Calu3 (cell line): ENCODE data around the gene IZUMO1. TPM values are rescaled to one million over a fixed set of nuclear protein-coding genes. Genes with fewer than 3 reads are reported as not detected.

ENCODE experiments used
- BruUV-seq: library from RNA; stranded (reverse); fragments of 400-500 nt; replicated peaks from 2 replicates; lab custom pipeline; 2021; lab: Mats Ljungman, UMichigan
- CTCF ChIA-PET: fragments of 300-600 bp; sonication (Branson Sonifier 250); formaldehyde crosslinking; loops from one replicate; lab custom pipeline; 2022; ENCODE audit warnings: antibody characterized with exemption; lab: Charles Lee
- DNase-seq: peaks from one replicate; pipeline ENCODE4 v3.0.0; 2022
- H3K27ac Mint-ChIP-seq: one replicate; pipeline ENCODE4 v1.8.0; 2022; ENCODE audit warnings: mixed read lengths; ENCODE audit not compliant: unreplicated experiment
- H3K27me3 Mint-ChIP-seq: one replicate; pipeline ENCODE4 v1.8.0; 2022; ENCODE audit warnings: mixed read lengths; ENCODE audit not compliant: unreplicated experiment
- H3K36me3 Mint-ChIP-seq: one replicate; pipeline ENCODE4 v1.8.0; 2022; ENCODE audit warnings: mild to moderate bottlenecking, moderate library complexity, mixed read lengths; ENCODE audit not compliant: insufficient read depth, unreplicated experiment
- H3K4me1 Mint-ChIP-seq: one replicate; pipeline ENCODE4 v1.8.0; 2022; ENCODE audit warnings: mild to moderate bottlenecking, low read depth, mixed read lengths; ENCODE audit not compliant: unreplicated experiment
- H3K4me3 Mint-ChIP-seq: one replicate; pipeline ENCODE4 v1.8.0; 2022; ENCODE audit warnings: mild to moderate bottlenecking, low read depth, moderate library complexity, mixed read lengths; ENCODE audit not compliant: unreplicated experiment
- H3K9me3 Mint-ChIP-seq: one replicate; pipeline ENCODE4 v1.8.0; 2022; ENCODE audit warnings: low read depth, mixed read lengths; ENCODE audit not compliant: unreplicated experiment
- intact Hi-C: fragments of 100-400 bp; cut with micrococcal nuclease; formaldehyde crosslinking; loops from one replicate; pipeline ENCODE4 v1.10.0; 2022; ENCODE audit not compliant: unreplicated experiment
- total RNA-seq: library from RNA; stranded (reverse); gene quantifications from 2 replicates; pipeline ENCODE4 v1.2.3, GENCODE V29; 2022
- TF ChIP-seq, protein P1 (sequence below): fragments of 200-600 bp; IDR thresholded peaks from one replicate; pipeline ENCODE4 v1.8.0; 2022; ENCODE audit warnings: antibody characterized with exemption; ENCODE audit not compliant: unreplicated experiment

Gene IZUMO1
- total RNA-seq, 1 experiment from 2014 or later = 0.31 TPM

DNA sequence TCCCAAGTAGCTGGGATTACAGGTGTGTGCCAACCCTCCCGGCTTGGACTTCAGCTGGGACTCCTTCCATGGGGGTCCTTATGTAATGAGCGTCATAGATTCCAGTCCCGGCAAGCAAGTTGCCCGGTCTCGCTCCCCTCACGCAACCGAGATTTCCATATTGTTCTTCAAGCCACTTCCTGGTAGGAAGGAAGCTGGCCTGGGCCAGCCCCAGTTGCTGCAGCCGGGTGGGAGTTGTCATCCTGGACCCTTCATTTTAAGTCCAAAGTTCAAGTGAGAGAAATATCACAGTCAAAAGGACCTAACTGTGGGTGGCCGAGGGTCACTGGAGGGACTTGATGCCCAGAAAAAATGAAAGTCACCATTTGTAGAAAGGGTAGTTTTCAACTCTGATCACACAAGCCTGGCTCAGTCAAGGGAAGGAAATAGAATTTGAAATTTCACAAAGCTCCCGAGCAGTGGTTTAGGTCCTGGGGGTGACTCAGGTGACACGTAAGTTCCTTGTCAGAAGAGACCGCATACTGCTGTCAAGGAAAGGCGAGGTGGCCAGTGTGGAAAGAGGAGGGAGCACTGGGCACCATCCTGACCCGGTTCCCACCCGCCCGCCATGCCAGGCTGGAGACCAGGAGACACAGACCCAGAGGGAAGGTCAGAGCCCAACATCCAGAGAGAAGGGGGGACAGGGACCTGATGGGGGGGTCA lies 13.9 kb upstream of the IZUMO1 start:
- TF ChIP-seq, protein P1, sequence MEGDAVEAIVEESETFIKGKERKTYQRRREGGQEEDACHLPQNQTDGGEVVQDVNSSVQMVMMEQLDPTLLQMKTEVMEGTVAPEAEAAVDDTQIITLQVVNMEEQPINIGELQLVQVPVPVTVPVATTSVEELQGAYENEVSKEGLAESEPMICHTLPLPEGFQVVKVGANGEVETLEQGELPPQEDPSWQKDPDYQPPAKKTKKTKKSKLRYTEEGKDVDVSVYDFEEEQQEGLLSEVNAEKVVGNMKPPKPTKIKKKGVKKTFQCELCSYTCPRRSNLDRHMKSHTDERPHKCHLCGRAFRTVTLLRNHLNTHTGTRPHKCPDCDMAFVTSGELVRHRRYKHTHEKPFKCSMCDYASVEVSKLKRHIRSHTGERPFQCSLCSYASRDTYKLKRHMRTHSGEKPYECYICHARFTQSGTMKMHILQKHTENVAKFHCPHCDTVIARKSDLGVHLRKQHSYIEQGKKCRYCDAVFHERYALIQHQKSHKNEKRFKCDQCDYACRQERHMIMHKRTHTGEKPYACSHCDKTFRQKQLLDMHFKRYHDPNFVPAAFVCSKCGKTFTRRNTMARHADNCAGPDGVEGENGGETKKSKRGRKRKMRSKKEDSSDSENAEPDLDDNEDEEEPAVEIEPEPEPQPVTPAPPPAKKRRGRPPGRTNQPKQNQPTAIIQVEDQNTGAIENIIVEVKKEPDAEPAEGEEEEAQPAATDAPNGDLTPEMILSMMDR = no peak
- Mint-ChIP-seq H3K9me3 (no peaks in the 10 kb centered on the region), H3K4me3 (no peak overlapping the region), H3K4me1 (peaks cover 11% of the 10 kb centered on the region), H3K27ac (peak overlapping the region; percentile 27), H3K36me3 (no peaks in the 10 kb centered on the region), H3K27me3 (peaks cover 55% of the 10 kb centered on the region)
- peak; percentile 40 for DNase-seq
- no TSS peak for BruUV-seq
- CTCF ChIA-PET = interaction anchor here (1.0 to 1.5 kb wide), 3 partner anchors 9 to 22 kb away, joined by 3 to 5 read pairs (median 4); no protein-coding TSS in a partner anchor
- intact Hi-C loops = no loop called here

DNA sequence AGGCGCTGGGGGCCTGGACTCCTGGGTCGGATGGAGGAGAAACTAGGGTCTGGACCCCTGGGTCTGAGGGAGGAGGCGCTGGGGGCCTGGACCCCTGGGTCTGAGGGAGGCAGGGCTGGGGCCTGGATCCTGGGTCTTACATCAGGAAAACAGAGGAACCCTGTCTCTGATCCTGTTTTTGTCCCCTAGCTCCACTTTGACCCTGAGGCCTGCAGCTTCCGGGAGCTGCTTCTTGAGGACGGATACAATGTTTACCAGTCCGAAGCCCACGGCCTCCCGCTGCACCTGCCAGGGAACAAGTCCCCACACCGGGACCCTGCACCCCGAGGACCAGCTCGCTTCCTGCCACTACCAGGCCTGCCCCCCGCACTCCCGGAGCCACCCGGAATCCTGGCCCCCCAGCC lies 11.0 kb upstream of the IZUMO1 start:
- no peak overlapping the region for H3K27ac Mint-ChIP-seq
- TF ChIP-seq, protein P1 = no peak
- H3K9me3 Mint-ChIP-seq = no peaks in the 10 kb centered on the region
- peaks cover 7% of the 10 kb centered on the region for H3K36me3 Mint-ChIP-seq
- DNase-seq = no peak
- peaks cover 27% of the 10 kb centered on the region for H3K27me3 Mint-ChIP-seq
- intact Hi-C loops = no loop called here
- no peak overlapping the region for H3K4me3 Mint-ChIP-seq
- no TSS peak for BruUV-seq
- CTCF ChIA-PET = interaction anchor here (0.7 kb wide), 2 partner anchors 10 to 13 kb away, joined by 3 read pairs; no protein-coding TSS in a partner anchor
- peaks cover 32% of the 10 kb centered on the region for H3K4me1 Mint-ChIP-seq

DNA sequence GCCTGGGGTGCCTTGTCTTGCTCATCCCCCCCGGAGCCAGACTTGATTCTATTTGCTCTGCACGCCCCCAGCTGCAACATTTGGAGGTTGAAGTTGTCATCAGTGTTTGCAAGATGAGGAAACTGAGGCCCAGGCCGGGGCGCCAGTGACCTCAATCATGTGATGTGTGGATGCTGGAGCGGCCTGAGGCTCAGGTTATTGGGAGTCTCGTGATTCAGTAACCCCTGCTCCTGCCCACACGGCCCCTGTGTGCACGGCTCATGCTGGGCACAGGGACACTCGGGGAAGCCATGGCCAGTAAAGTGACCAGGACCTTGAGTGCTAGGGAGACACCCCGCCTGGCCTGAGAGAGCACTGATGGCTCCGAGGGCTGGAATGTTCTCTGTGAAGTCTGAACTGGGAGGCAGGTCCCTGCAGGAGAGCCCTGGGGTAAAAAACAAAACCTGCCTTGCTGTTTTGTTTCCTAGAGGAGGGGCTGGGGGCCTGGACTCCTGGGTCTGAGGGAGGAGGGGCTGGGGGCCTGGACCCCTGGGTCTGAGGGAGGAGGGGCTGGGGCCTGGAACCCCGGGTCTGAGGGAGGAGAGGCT lies 10.5 kb upstream of the IZUMO1 start:
- TF ChIP-seq, protein P1 = no peak
- peaks cover 21% of the 10 kb centered on the region for H3K27me3 Mint-ChIP-seq
- BruUV-seq = no TSS peak
- peaks cover 12% of the 10 kb centered on the region for H3K36me3 Mint-ChIP-seq
- H3K9me3 Mint-ChIP-seq = no peaks in the 10 kb centered on the region
- no peak overlapping the region for H3K4me3 Mint-ChIP-seq
- H3K27ac Mint-ChIP-seq = no peak overlapping the region
- H3K4me1 Mint-ChIP-seq = peaks cover 32% of the 10 kb centered on the region
- no peak for DNase-seq
- CTCF ChIA-PET = interaction anchor here (0.7 kb wide), 1 partner anchor 10 kb away, joined by 3 read pairs; no protein-coding TSS in a partner anchor
- intact Hi-C loops = no loop called here

DNA sequence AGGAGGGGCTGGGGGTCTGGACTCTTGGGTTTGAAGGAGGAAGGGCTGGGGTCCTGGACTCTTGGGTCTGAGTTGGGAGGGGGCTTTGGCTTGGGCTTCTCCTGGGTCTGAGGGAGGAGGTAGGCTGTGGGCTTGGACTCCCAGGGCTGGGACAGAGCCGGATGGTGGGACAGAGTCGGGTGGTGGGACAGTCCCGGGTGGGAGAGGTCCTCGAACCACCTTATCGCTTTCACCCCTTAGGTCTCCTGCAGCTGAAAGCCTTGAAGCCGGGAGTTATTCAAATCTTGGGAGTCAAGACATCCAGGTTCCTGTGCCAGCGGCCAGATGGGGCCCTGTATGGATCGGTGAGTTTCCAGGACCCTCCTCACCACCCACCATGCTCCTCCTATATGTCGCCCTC lies 10.0 kb upstream of the IZUMO1 start:
- H3K4me3 Mint-ChIP-seq = no peak overlapping the region
- CTCF ChIA-PET = no interaction called here

More for the DNA sequence above, 10.0 kb upstream of the IZUMO1 start:
- peaks cover 16% of the 10 kb centered on the region for H3K36me3 Mint-ChIP-seq
- BruUV-seq = no TSS peak
- DNase-seq = no peak
- intact Hi-C loops = no loop called here
- H3K4me1 Mint-ChIP-seq = peaks cover 32% of the 10 kb centered on the region
- TF ChIP-seq, protein P1 = no peak
- H3K9me3 Mint-ChIP-seq = no peaks in the 10 kb centered on the region
- no peak overlapping the region for H3K27ac Mint-ChIP-seq
- H3K27me3 Mint-ChIP-seq = peaks cover 16% of the 10 kb centered on the region
